BLaER1 (cell line): ENCODE results near the gene RBM4.

Experiments
- H3K27ac ChIP-seq: shearing (Covaris generic); formaldehyde crosslinking; 2 replicates; pipeline ENCODE4 v1.8.1; 2022
- H3K27me3 ChIP-seq: shearing (Covaris generic); formaldehyde crosslinking; 2 replicates; pipeline ENCODE4 v1.8.1; 2022
- H3K36me3 ChIP-seq: shearing (Covaris generic); formaldehyde crosslinking; 2 replicates; pipeline ENCODE4 v1.8.1; 2022
- H3K4me1 ChIP-seq: shearing (Covaris generic); formaldehyde crosslinking; 2 replicates; pipeline ENCODE4 v1.8.1; 2022
- H3K4me2 ChIP-seq: shearing (Covaris generic); formaldehyde crosslinking; 2 replicates; pipeline ENCODE4 v1.8.1; 2022
- H3K4me3 ChIP-seq: shearing (Covaris generic); formaldehyde crosslinking; 2 replicates; pipeline ENCODE4 v1.8.1; 2022
- H3K9ac ChIP-seq: shearing (Covaris generic); formaldehyde crosslinking; 2 replicates; pipeline ENCODE4 v1.8.1; 2022
- H3K9me3 ChIP-seq: shearing (Covaris generic); formaldehyde crosslinking; 2 replicates; pipeline ENCODE4 v1.8.1; 2022
- H4K20me1 ChIP-seq: shearing (Covaris generic); formaldehyde crosslinking; 2 replicates; pipeline ENCODE4 v1.8.1; 2022
- Cebpa-rat ChIP-seq: shearing (Covaris generic); IDR thresholded peaks from 2 replicates; pipeline ENCODE4 v1.8.1; 2022

RBM4 gene

DNA sequence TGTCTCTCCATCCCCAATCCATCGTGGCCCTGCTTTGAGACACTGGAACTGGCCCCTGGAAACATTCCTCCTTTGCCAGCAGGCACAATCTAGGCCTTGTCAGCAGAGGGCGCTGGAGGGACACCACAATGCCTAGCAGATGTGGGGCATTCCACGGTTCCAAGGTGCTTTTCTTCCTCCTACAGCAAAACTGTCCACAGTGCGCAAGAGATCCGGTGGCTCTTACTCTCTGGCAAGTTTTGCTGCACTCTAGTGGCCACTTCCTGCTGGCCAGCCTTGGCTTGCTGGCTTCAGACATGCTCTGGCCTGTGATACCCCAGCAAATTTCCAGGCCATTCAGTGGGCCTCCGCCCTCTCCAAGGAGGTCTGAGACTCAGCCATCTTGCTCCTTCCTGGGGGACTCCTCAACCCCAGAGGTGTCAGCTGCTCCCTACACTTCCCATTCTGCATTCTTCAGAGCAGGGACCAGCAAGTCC lies 56.3 kb downstream of the RBM4 start:
- Histone ChIP-seq H3K4me3 (no peak overlapping the region), H3K9me3 (no peaks in the 10 kb centered on the region), H3K4me2 (no peak overlapping the region), H3K4me1 (no peaks in the 10 kb centered on the region), H3K9ac (no peak overlapping the region), H4K20me1 (peaks cover 35% of the 10 kb centered on the region; the same call in 1 of the 2 replicates), H3K27me3 (no peaks in the 10 kb centered on the region), H3K36me3 (peaks cover 98% of the 10 kb centered on the region), H3K27ac (no peak overlapping the region)
- no peak for TF ChIP-seq Cebpa-rat
